K562 (cell line): ENCODE measurements around the gene RNF123. TPM values are rescaled to one million over a fixed set of nuclear protein-coding genes. Genes with fewer than 3 reads are reported as not detected.

ENCODE experiments used
- ATAC-seq: fragments of 200-7000 bp; cut with Tn5 transposase; 3 replicates; pipeline ENCODE4 v1.9.1; 2020; ENCODE audit warnings: moderate library complexity
- BruUV-seq: library from RNA; stranded (reverse); fragments of 400-500 nt; replicated peaks from 2 replicates; lab custom pipeline; 2021; lab: Mats Ljungman, UMichigan
- CTCF ChIA-PET: fragments of 300-600 bp; formaldehyde crosslinking; extraction: SDS; loops from one replicate; lab custom pipeline; 2021; ENCODE audit warnings: low intra/inter-chr PET ratio; lab: Yijun Ruan, JAX
- POLR2A ChIA-PET: fragments of 300-600, 350-650 bp; sonication (Branson Sonifier 250); formaldehyde crosslinking; extraction: SDS; loops from one replicate; lab custom pipeline; 2021; ENCODE audit warnings: antibody characterized with exemption, inconsistent platforms; lab: Yijun Ruan, JAX
- DNase-seq, 4 experiments: peaks; one replicate each; pipeline versions ENCODE4 v3.0.0 to v3.0.0-alpha.2; 2011 to 2018; ENCODE audit warnings: low spot score in 3 of 4, mixed read lengths in 3 of 4; ENCODE audit errors: extremely low read depth in 1 of 4
- FAIRE-seq: peaks from 2 replicates; lab custom pipeline; 2011; peaks lifted over from hg19 to GRCh38; lab: Jason Lieb, UNC
- H2AFZ ChIP-seq: 2 replicates; pipeline ENCODE4 v1.6.0; 2011; ENCODE audit warnings: low read depth, low read length, control low read depth, inconsistent platforms
- H3K27ac ChIP-seq: fragments of 200-600 bp; 3 replicates; pipeline ENCODE4 v1.8.0; 2011; ENCODE audit warnings: low read depth, mild to moderate bottlenecking, control low read depth, inconsistent platforms, low read length, moderate library complexity, mixed read lengths; ENCODE audit errors: extremely low read depth
- H3K27me3 ChIP-seq, 2 experiments: fragments of 300-600 bp in 1 of 2; 2 replicates in 1 of 2; 3 replicates in 1 of 2; pipeline versions ENCODE4 v1.6.0 to v1.8.0; 2011; ENCODE audit warnings: inconsistent platforms in 2 of 2, low read length in 2 of 2, mild to moderate bottlenecking in 1 of 2, mixed read lengths in 1 of 2, moderate library complexity in 1 of 2; ENCODE audit not compliant: control insufficient read depth in 2 of 2, insufficient read depth in 2 of 2
- H3K36me3 ChIP-seq: fragments of 300-600 bp; 3 replicates; pipeline ENCODE4 v1.8.0; 2011; ENCODE audit warnings: mild to moderate bottlenecking, low read length, inconsistent platforms; ENCODE audit not compliant: control insufficient read depth, insufficient read depth
- H3K4me1 ChIP-seq, 2 experiments: fragments of 200-600 bp in 1 of 2; replicated peaks in 1 of 2; 2 replicates in 1 of 2; 3 replicates in 1 of 2; pipeline versions ENCODE4 v1.5.1 to v1.8.0; 2011; ENCODE audit warnings: inconsistent platforms in 2 of 2, low read length in 2 of 2, mild to moderate bottlenecking in 1 of 2, mixed read lengths in 1 of 2, moderate library complexity in 1 of 2; ENCODE audit not compliant: control insufficient read depth in 2 of 2, insufficient read depth in 2 of 2
- H3K4me2 ChIP-seq: 2 replicates; pipeline ENCODE4 v1.6.1; 2011; ENCODE audit warnings: low read length, control low read depth, inconsistent platforms, mixed read lengths; ENCODE audit not compliant: insufficient read depth
- H3K4me3 ChIP-seq: fragments of 200-600 bp; sonication (generic), shearing (Covaris generic); 2 replicates; pipeline ENCODE4 v1.5.1; 2016; ENCODE audit warnings: control low read depth, inconsistent platforms
- H3K79me2 ChIP-seq: fragments of 200-600 bp; 3 replicates; pipeline ENCODE4 v1.8.0; 2011; ENCODE audit warnings: low read length, inconsistent platforms; ENCODE audit not compliant: control insufficient read depth, insufficient read depth
- H3K9ac ChIP-seq, 2 experiments: 2 replicates each; pipeline versions ENCODE4 v1.6.0 to v1.6.1; 2011; ENCODE audit warnings: low read depth in 2 of 2, low read length in 2 of 2, control low read depth in 1 of 2, inconsistent platforms in 1 of 2, mild to moderate bottlenecking in 1 of 2, mixed read lengths in 1 of 2; ENCODE audit not compliant: insufficient read depth in 1 of 2
- H3K9me1 ChIP-seq: one replicate; pipeline ENCODE4 v1.6.0; 2011; ENCODE audit warnings: inconsistent platforms, mild to moderate bottlenecking, low read length, moderate library complexity; ENCODE audit not compliant: control insufficient read depth, insufficient read depth
- H3K9me3 ChIP-seq: replicated peaks from 2 replicates; pipeline ENCODE4 v1.5.1; 2011; ENCODE audit warnings: low read depth, low read length, inconsistent platforms; ENCODE audit not compliant: control insufficient read depth, insufficient read depth
- H4K20me1 ChIP-seq: replicated peaks from 2 replicates; pipeline ENCODE4 v1.6.1; 2011; ENCODE audit warnings: low read length, inconsistent platforms, mixed read lengths; ENCODE audit not compliant: control insufficient read depth, insufficient read depth
- CTCFL ChIP-seq: IDR thresholded peaks from 2 replicates; pipeline ENCODE4 v1.6.1; 2011; ENCODE audit warnings: borderline replicate concordance, low read depth, mild to moderate bottlenecking, moderate library complexity, low read length; ENCODE audit not compliant: insufficient read depth, poor library complexity, severe bottlenecking
- NELFE ChIP-seq: IDR thresholded peaks from 2 replicates; pipeline ENCODE4 v1.6.1; 2011; ENCODE audit warnings: mild to moderate bottlenecking; ENCODE audit not compliant: insufficient read depth, insufficient read length
- RBM22 ChIP-seq: fragments of 200-400 bp; formaldehyde crosslinking; IDR thresholded peaks from 2 replicates; pipeline ENCODE4 v1.6.1; 2018; ENCODE audit warnings: low read length, low read depth; ENCODE audit not compliant: poor library complexity, severe bottlenecking
- THRA ChIP-seq: fragments of 450-650 bp; IDR thresholded peaks from 2 replicates; pipeline ENCODE4 v1.6.1; 2017; ENCODE audit warnings: mild to moderate bottlenecking, moderate library complexity
- WGBS: fragments of 100-300 bp; shearing (Covaris generic); methylation state at CpG from one replicate; pipeline ENCODE4 v1.1.6; 2016; ENCODE audit warnings: low coverage, mixed read lengths; ENCODE audit not compliant: insufficient coverage; ENCODE audit errors: missing lambda C conversion rate; 5-methylcytosine and 5-hydroxymethylcytosine counted together
- in situ Hi-C: fragments of 300-500 bp; cut with MboI; formaldehyde crosslinking; loops from 4 replicates; pipeline ENCODE4 v1.15.0; 2018; ENCODE audit warnings: inconsistent platforms, mixed read lengths
- intact Hi-C: fragments of 100-400 bp; cut with micrococcal nuclease; formaldehyde crosslinking; loops from 2 replicates; pipeline ENCODE4 v1.14.2; 2022
- polyA plus RNA-seq, 8 experiments: library from polyadenylated mRNA; depleted of rRNA in 4 of 8; stranded (reverse) in 5 of 8; unstranded in 3 of 8; fragments of >200 nt; fragmentation: Nextera tagmentation in 2 of 8; fragmentation: Illumina TruSeq in 1 of 8; extraction: Ambion mirVana in 2 of 8; extraction: Trizol in 1 of 8; gene quantifications; 2 replicates each; pipeline versions ENCODE4 v1.2.1 to v1.2.3, GENCODE V29; 2011 to 2014; ENCODE audit warnings: inconsistent platforms in 1 of 8, missing spikeins in 1 of 8
- total RNA-seq, 7 experiments: library from RNA; depleted of rRNA in 6 of 7; stranded (reverse); fragments of >200 nt in 6 of 7; fragmentation: Illumina TruSeq in 2 of 7; extraction: Trizol in 2 of 7; gene quantifications; 2 replicates each; pipeline versions ENCODE4 v1.2.1 to v1.2.3, GENCODE V29; 2011 to 2021; ENCODE audit warnings: low replicate concordance in 1 of 7

Gene RNF123
- total and polyA plus RNA-seq, 9 of the 15 experiments (the other 6 are each of a cell fraction or from before 2014, with no cell fraction given): 8.7 to 53.1 (median 17.5) TPM

GRCh38 chr3:49705390-49705960 lies 16.1 kb downstream of the RNF123 start:
- no peak overlapping the region for H3K4me2 ChIP-seq
- no peaks in the 10 kb centered on the region for H3K9me3 ChIP-seq
- H4K20me1 ChIP-seq: no peaks in the 10 kb centered on the region
- ChIA-PET POLR2A (no interaction called here), CTCF (no interaction called here)
- 94% methylated on average over 8 of the region's 17 CpGs for WGBS
- peaks cover 0 to 6% of the 10 kb centered on the region in 2 experiments; a peak in 2 of 5 replicates for H3K4me1 ChIP-seq
- no peak overlapping the region for H3K9ac ChIP-seq
- H3K79me2 ChIP-seq: no peaks in the 10 kb centered on the region
- no peak for DNase-seq
- BruUV-seq: no TSS peak
- in situ Hi-C loops: no loop called here
- no peak for FAIRE-seq
- peaks cover 65% of the 10 kb centered on the region; the same call in 2 of the 3 replicates for H3K36me3 ChIP-seq
- no peak for ATAC-seq
- TF ChIP-seq NELFE: no peak
- no peak for TF ChIP-seq CTCFL
- no peak for TF ChIP-seq RBM22
- TF ChIP-seq THRA: no peak
- H3K27me3 ChIP-seq: no peaks in the 10 kb centered on the region
- no peaks in the 10 kb centered on the region for H3K9me1 ChIP-seq
- H3K27ac ChIP-seq: no peak overlapping the region
- H3K4me3 ChIP-seq: no peak overlapping the region
- no peak overlapping the region for H2AFZ ChIP-seq
- intact Hi-C loops: no loop called here
